H1 (cell line): ENCODE results near the gene ARF3. TPM values are rescaled to one million over a fixed set of nuclear protein-coding genes. Genes with fewer than 3 reads are reported as not detected.

Experiments
- CTCF ChIA-PET: fragments of 300-600 bp; sonication (Branson Sonifier 250); formaldehyde crosslinking; loops from one replicate; lab custom pipeline; 2021; ENCODE audit not compliant: partially characterized antibody; lab: Charles Lee
- POLR2A ChIA-PET: fragments of 300-600 bp; sonication (Branson Sonifier 250); formaldehyde crosslinking; loops from one replicate; lab custom pipeline; 2021; ENCODE audit warnings: inconsistent platforms; ENCODE audit not compliant: partially characterized antibody; lab: Charles Lee
- DNase-seq, 2 experiments: peaks; one replicate each; pipeline versions ENCODE4 v3.0.0 to v3.0.0-alpha.2; 2010 to 2022; ENCODE audit warnings: low spot score in 2 of 2, low read depth in 1 of 2, mixed read lengths in 1 of 2
- FAIRE-seq: peaks from 2 replicates; lab custom pipeline; 2011; peaks lifted over from hg19 to GRCh38; lab: Jason Lieb, UNC
- H2AFZ ChIP-seq: 2 replicates; pipeline ENCODE4 v1.8.1; 2012; ENCODE audit warnings: low read length, inconsistent platforms
- H2AK5ac ChIP-seq: 2 replicates; pipeline ENCODE4 v1.6.1; 2013; ENCODE audit warnings: low read depth, low read length
- H2BK120ac ChIP-seq: replicated peaks from 2 replicates; pipeline ENCODE3; 2013; ENCODE audit warnings: low read depth, low read length, inconsistent platforms
- H2BK12ac ChIP-seq: 2 replicates; pipeline ENCODE4 v1.6.1; 2013; ENCODE audit warnings: low read depth, low read length
- H2BK15ac ChIP-seq: 2 replicates; pipeline ENCODE4 v1.6.1; 2013; ENCODE audit warnings: low read length
- H2BK20ac ChIP-seq: 2 replicates; pipeline ENCODE4 v1.6.1; 2013; ENCODE audit warnings: low read length
- H2BK5ac ChIP-seq: 2 replicates; pipeline ENCODE4 v1.6.1; 2013; ENCODE audit warnings: low read depth, low read length
- H3K14ac ChIP-seq: 2 replicates; pipeline ENCODE4 v1.6.1; 2013; ENCODE audit warnings: inconsistent platforms; ENCODE audit not compliant: insufficient read length
- H3K18ac ChIP-seq: 2 replicates; pipeline ENCODE4 v1.6.1; 2013; ENCODE audit warnings: low read length; ENCODE audit errors: extremely low read depth
- H3K23ac ChIP-seq: 2 replicates; pipeline ENCODE4 v1.6.1; 2013; ENCODE audit warnings: inconsistent platforms; ENCODE audit not compliant: insufficient read length
- H3K23me2 ChIP-seq: 2 replicates; pipeline ENCODE4 v1.6.1; 2013; ENCODE audit warnings: low read depth, low read length
- H3K27ac ChIP-seq: 2 replicates; pipeline ENCODE4 v1.6.1; 2011; ENCODE audit warnings: low read depth, low read length, inconsistent platforms
- H3K27me3 ChIP-seq, 4 experiments: replicated peaks in 1 of 4; 1 replicate in 1 of 4; 2 replicates in 3 of 4; pipeline versions ENCODE4 v1.6.1 to v1.8.1; 2011 to 2013; ENCODE audit warnings: low read length in 3 of 4, mild to moderate bottlenecking in 3 of 4, inconsistent platforms in 2 of 4, mixed read lengths in 2 of 4, moderate library complexity in 1 of 4; ENCODE audit not compliant: control insufficient read depth in 3 of 4, insufficient read depth in 3 of 4; ENCODE audit errors: extremely low read depth in 1 of 4
- H3K36me3 ChIP-seq, 4 experiments: 2 replicates each; pipeline versions ENCODE4 v1.6.1 to v1.8.1; 2011 to 2013; ENCODE audit warnings: mild to moderate bottlenecking in 4 of 4, low read length in 3 of 4, moderate library complexity in 2 of 4, control low read depth in 1 of 4, inconsistent platforms in 1 of 4; ENCODE audit not compliant: insufficient read depth in 4 of 4, control insufficient read depth in 2 of 4
- H3K4ac ChIP-seq: replicated peaks from 2 replicates; pipeline ENCODE3; 2013; ENCODE audit warnings: low read length, low read depth, mixed read lengths, inconsistent platforms; ENCODE audit not compliant: insufficient read length
- H3K4me1 ChIP-seq, 4 experiments: replicated peaks in 1 of 4; 1 replicate in 1 of 4; 2 replicates in 3 of 4; pipeline versions ENCODE4 v1.6.1 to v1.8.1; 2011 to 2013; ENCODE audit warnings: low read length in 3 of 4, inconsistent platforms in 2 of 4, mixed read lengths in 1 of 4; ENCODE audit not compliant: insufficient read depth in 4 of 4, control insufficient read depth in 3 of 4
- H3K4me2 ChIP-seq, 2 experiments: 2 replicates each; pipeline versions ENCODE4 v1.6.1 to v1.8.1; 2011 to 2013; ENCODE audit warnings: low read depth in 2 of 2, low read length in 2 of 2, control low read depth in 1 of 2, inconsistent platforms in 1 of 2, mild to moderate bottlenecking in 1 of 2; ENCODE audit not compliant: insufficient read depth in 1 of 2
- H3K4me3 ChIP-seq, 4 experiments: fragments of 200-600, 300-600 bp in 1 of 4; sonication (generic), shearing (Covaris generic), sonication (Bioruptor Twin) in 1 of 4; 2 replicates each; pipeline versions ENCODE4 v1.5.1 to v1.8.1; 2011 to 2016; ENCODE audit warnings: low read length in 4 of 4, low read depth in 3 of 4, control low read depth in 2 of 4, inconsistent platforms in 2 of 4, mild to moderate bottlenecking in 2 of 4, mixed read lengths in 1 of 4, moderate library complexity in 1 of 4; ENCODE audit not compliant: insufficient read depth in 2 of 4; ENCODE audit errors: extremely low read depth in 1 of 4
- H3K56ac ChIP-seq: replicated peaks from 2 replicates; pipeline ENCODE3; 2013; ENCODE audit warnings: low read depth, mild to moderate bottlenecking, mixed read lengths, low read length, inconsistent platforms; ENCODE audit not compliant: insufficient read length
- H3K79me1 ChIP-seq: 2 replicates; pipeline ENCODE4 v1.6.1; 2013; ENCODE audit warnings: low read depth, low read length, control low read depth
- H3K79me2 ChIP-seq, 2 experiments: 2 replicates each; pipeline versions ENCODE4 v1.6.1 to v1.8.1; 2012 to 2013; ENCODE audit warnings: low read length in 2 of 2, mild to moderate bottlenecking in 2 of 2, inconsistent platforms in 1 of 2; ENCODE audit not compliant: insufficient read depth in 2 of 2, control insufficient read depth in 1 of 2
- H3K9ac ChIP-seq, 4 experiments: replicated peaks in 1 of 4; 1 replicate in 1 of 4; 2 replicates in 3 of 4; pipeline versions ENCODE4 v1.6.1 to v1.8.1; 2011 to 2013; ENCODE audit warnings: low read depth in 3 of 4, low read length in 3 of 4, control low read depth in 2 of 4, mild to moderate bottlenecking in 2 of 4, moderate library complexity in 2 of 4, inconsistent platforms in 1 of 4; ENCODE audit errors: extremely low read depth in 1 of 4
- H3K9me3 ChIP-seq, 2 experiments: 2 replicates each; pipeline versions ENCODE4 v1.6.1 to v1.8.1; 2012 to 2013; ENCODE audit warnings: mild to moderate bottlenecking in 2 of 2, moderate library complexity in 2 of 2, control low read depth in 1 of 2, inconsistent platforms in 1 of 2, low read depth in 1 of 2, low read length in 1 of 2, mixed read lengths in 1 of 2; ENCODE audit not compliant: insufficient read depth in 2 of 2
- H4K20me1 ChIP-seq, 2 experiments: replicated peaks in 1 of 2; 2 replicates each; pipeline versions ENCODE3 to v1.8.1; 2011 to 2013; ENCODE audit warnings: inconsistent platforms in 2 of 2, low read length in 2 of 2, mild to moderate bottlenecking in 1 of 2; ENCODE audit not compliant: insufficient read depth in 2 of 2, control insufficient read depth in 1 of 2
- H4K5ac ChIP-seq: 2 replicates; pipeline ENCODE4 v1.6.1; 2013; ENCODE audit warnings: low read length, low read depth, mixed read lengths, inconsistent platforms; ENCODE audit not compliant: insufficient read length
- H4K8ac ChIP-seq: 2 replicates; pipeline ENCODE4 v1.8.0; 2013; ENCODE audit warnings: mild to moderate bottlenecking, moderate library complexity, low read length, inconsistent platforms; ENCODE audit not compliant: insufficient read depth; ENCODE audit errors: extremely low read depth
- H4K91ac ChIP-seq: replicated peaks from 2 replicates; pipeline ENCODE3; 2013; ENCODE audit warnings: low read length, mixed read lengths, inconsistent platforms; ENCODE audit not compliant: insufficient read length
- ASH2L ChIP-seq: fragments of 200-600, 300-600 bp; sonication (generic); IDR thresholded peaks from one replicate; pipeline ENCODE4 v1.7.1; 2017; ENCODE audit warnings: low read length
- CHD2 ChIP-seq: IDR thresholded peaks from 2 replicates; pipeline ENCODE4 v1.6.1; 2012; ENCODE audit warnings: low read length, improper control_type of control experiment
- CTBP2 ChIP-seq: IDR thresholded peaks from 2 replicates; pipeline ENCODE4 v1.7.0; 2011; ENCODE audit warnings: borderline replicate concordance, mild to moderate bottlenecking, moderate library complexity, mixed read lengths, low read length; ENCODE audit not compliant: insufficient read depth, insufficient read length
- KDM4A ChIP-seq: IDR thresholded peaks from one replicate; pipeline ENCODE4 v1.7.1; 2012; ENCODE audit warnings: low read depth, mild to moderate bottlenecking, moderate library complexity, low read length, inconsistent platforms; ENCODE audit not compliant: severe bottlenecking
- NRF1 ChIP-seq: IDR thresholded peaks from 2 replicates; pipeline ENCODE4 v1.6.1; 2011; ENCODE audit warnings: mild to moderate bottlenecking, low read depth, low read length, improper control_type of control experiment
- RNF2 ChIP-seq: fragments of 200-900, 300-1000 bp; sonication (generic); IDR thresholded peaks from 2 replicates; pipeline ENCODE4 v1.7.1; 2016; ENCODE audit warnings: borderline replicate concordance, low read depth, mild to moderate bottlenecking, antibody characterized with exemption, low read length; ENCODE audit not compliant: poor library complexity, severe bottlenecking; ENCODE audit errors: missing control alignments
- SIRT6 ChIP-seq: IDR thresholded peaks from one replicate; pipeline ENCODE4 v1.7.1; 2012; ENCODE audit warnings: low read length, inconsistent platforms
- WGBS, 2 experiments: shearing (Covaris generic) in 1 of 2; methylation state at CpG; one replicate each; pipeline versions ENCODE4 v1.1.6 to v1.1.7; 2013 to 2015; ENCODE audit warnings: low lambda C conversion rate in 2 of 2, mixed read lengths in 2 of 2, inconsistent platforms in 1 of 2, low coverage in 1 of 2, missing lambda C conversion rate in 1 of 2; ENCODE audit not compliant: insufficient replicate concordance in 2 of 2, insufficient coverage in 1 of 2, insufficient read length in 1 of 2; ENCODE audit errors: extremely low coverage in 1 of 2, missing lambda C conversion rate in 1 of 2; 5-methylcytosine and 5-hydroxymethylcytosine counted together
- polyA plus RNA-seq, 7 experiments: library from polyadenylated mRNA; depleted of rRNA in 3 of 7; stranded (reverse) in 5 of 7; unstranded in 2 of 7; fragments of >200 nt in 5 of 7; fragments of 200-250 nt in 2 of 7; gene quantifications; 1 replicate in 5 of 7; 2 replicates in 1 of 7; 4 replicates in 1 of 7; pipeline versions ENCODE4 v1.2.1 to v1.2.3, GENCODE V29; 2011 to 2013; ENCODE audit warnings: missing spikeins in 2 of 7, mixed read lengths in 2 of 7
- total RNA-seq: library from RNA; stranded (reverse); fragmentation: NEBNext Ultra II Directional; extraction: Animal tissue kit (Norgen Biotek cat#: 25700); gene quantifications from 2 replicates; pipeline ENCODE4 v1.2.1, GENCODE V29; 2021
- TF ChIP-seq, protein P1 (sequence below), 3 experiments: IDR thresholded peaks; 1 replicate in 2 of 3; 2 replicates in 1 of 3; pipeline versions ENCODE4 v1.5.1 to v1.6.1; 2011; ENCODE audit warnings: low read length in 3 of 3, mild to moderate bottlenecking in 3 of 3, inconsistent platforms in 2 of 3, low read depth in 1 of 3, moderate library complexity in 1 of 3; ENCODE audit not compliant: insufficient read depth in 1 of 3; ENCODE audit errors: control extremely low read depth in 1 of 3
- TF ChIP-seq, protein P2 (sequence below): IDR thresholded peaks from 2 replicates; pipeline ENCODE4 v1.6.1; 2012; ENCODE audit warnings: inconsistent platforms

The ARF3 gene
- total and polyA plus RNA-seq, 2 of the 8 experiments (the other 6 are each of a cell fraction or from before 2014, with no cell fraction given), result 231 to 250 TPM

- Histone ChIP-seq H3K14ac (no peak overlapping the region), H3K27ac (no peak overlapping the region), H3K23ac (no peak overlapping the region), H3K4ac (no peak overlapping the region), H3K23me2 (peaks cover 7% of the 10 kb centered on the region), H4K91ac (no peak overlapping the region), H3K9ac (no peak overlapping the region), H2BK120ac (no peak overlapping the region), H3K18ac (no peak overlapping the region), H3K4me2 (peak overlapping the region; percentile 87 to 96), H4K20me1 (peaks cover 0 to 10% of the 10 kb centered on the region in 2 experiments), H3K56ac (no peak overlapping the region), H2AFZ (no peak overlapping the region), H2AK5ac (no peak overlapping the region), H3K4me3 (peak overlapping the region in 3 of 4 experiments; percentile 16 to 56 (median 26); a peak in 4 of 8 replicates), H3K4me1 (peaks cover 35 to 54% (median 46%) of the 10 kb centered on the region in 4 experiments), H2BK20ac (no peak overlapping the region), H3K79me2 (no peaks in the 10 kb centered on the region), H3K79me1 (no peaks in the 10 kb centered on the region), H4K5ac (no peak overlapping the region), H3K27me3 (peaks cover 48 to 74% (median 73%) of the 10 kb centered on the region in 4 experiments), H2BK15ac (peak overlapping the region; percentile 72; the same call in 1 of the 2 replicates), H4K8ac (no peak overlapping the region), H2BK12ac (peak overlapping the region; percentile 13; the same call in 1 of the 2 replicates), H3K9me3 (no peaks in the 10 kb centered on the region), H3K36me3 (no peaks in the 10 kb centered on the region; a peak in 1 of 8 replicates), H2BK5ac (peak overlapping the region; percentile 12; the same call in 1 of the 2 replicates)
- CTCF ChIA-PET, result interaction anchor here (1.0 to 40.8 kb wide), 12 partner anchors 9 to 155 kb away, joined by 3 to 1336 read pairs (median 4); partner anchors contain the start of genes ARF3, DDN and WNT1
- FAIRE-seq, result no peak
- 4% methylated on average over 8 of the region's 8 CpGs; no CpG with 5 or more reads in 1 of the 2 experiments for WGBS, 2 experiments
- POLR2A ChIA-PET, result interaction anchor here (0.6 to 6.9 kb wide), 16 partner anchors 9 to 162 kb away, joined by 3 to 65 read pairs (median 4); partner anchors contain the start of genes ARF3, CACNB3, DDN and FKBP11
- DNase-seq, result peak in 1 of 2 experiments; percentile 70
- TF ChIP-seq SIRT6 (no peak), CHD2 (no peak), CTBP2 (peak; percentile 37), RNF2 (no peak), NRF1 (no peak), ASH2L (peak; percentile 5), KDM4A (no peak)
- TF ChIP-seq, protein P1, sequence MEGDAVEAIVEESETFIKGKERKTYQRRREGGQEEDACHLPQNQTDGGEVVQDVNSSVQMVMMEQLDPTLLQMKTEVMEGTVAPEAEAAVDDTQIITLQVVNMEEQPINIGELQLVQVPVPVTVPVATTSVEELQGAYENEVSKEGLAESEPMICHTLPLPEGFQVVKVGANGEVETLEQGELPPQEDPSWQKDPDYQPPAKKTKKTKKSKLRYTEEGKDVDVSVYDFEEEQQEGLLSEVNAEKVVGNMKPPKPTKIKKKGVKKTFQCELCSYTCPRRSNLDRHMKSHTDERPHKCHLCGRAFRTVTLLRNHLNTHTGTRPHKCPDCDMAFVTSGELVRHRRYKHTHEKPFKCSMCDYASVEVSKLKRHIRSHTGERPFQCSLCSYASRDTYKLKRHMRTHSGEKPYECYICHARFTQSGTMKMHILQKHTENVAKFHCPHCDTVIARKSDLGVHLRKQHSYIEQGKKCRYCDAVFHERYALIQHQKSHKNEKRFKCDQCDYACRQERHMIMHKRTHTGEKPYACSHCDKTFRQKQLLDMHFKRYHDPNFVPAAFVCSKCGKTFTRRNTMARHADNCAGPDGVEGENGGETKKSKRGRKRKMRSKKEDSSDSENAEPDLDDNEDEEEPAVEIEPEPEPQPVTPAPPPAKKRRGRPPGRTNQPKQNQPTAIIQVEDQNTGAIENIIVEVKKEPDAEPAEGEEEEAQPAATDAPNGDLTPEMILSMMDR (IDR thresholded peaks at IDR 0.05; ENCODE audit: control extremely low read depth in 1 of 3, insufficient read depth in 1 of 3, low read depth in 1 of 3, low read length in 3 of 3), result no peak
- TF ChIP-seq, protein P2, sequence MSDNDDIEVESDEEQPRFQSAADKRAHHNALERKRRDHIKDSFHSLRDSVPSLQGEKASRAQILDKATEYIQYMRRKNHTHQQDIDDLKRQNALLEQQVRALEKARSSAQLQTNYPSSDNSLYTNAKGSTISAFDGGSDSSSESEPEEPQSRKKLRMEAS, result no peak
Observed at GRCh38 chr12:48969160-48969771, 12.0 kb upstream of the ARF3 start.
